SK-N-SH (cell line): Measurements from ENCODE around the gene MISP3. TPM values are rescaled to one million over a fixed set of nuclear protein-coding genes. Genes with fewer than 3 reads are reported as not detected.

ENCODE experiments used
- CTCF ChIA-PET: fragments of 300-600, 350-600 bp; formaldehyde crosslinking; extraction: SDS; loops from one replicate; lab custom pipeline; 2021; lab: Yijun Ruan, JAX
- POLR2A ChIA-PET: fragments of 350-600 bp; sonication (Branson Sonifier 250); formaldehyde crosslinking; extraction: SDS; loops from one replicate; lab custom pipeline; 2020; ENCODE audit warnings: antibody characterized with exemption, inconsistent platforms; lab: Yijun Ruan, JAX
- DNase-seq: peaks from one replicate; pipeline ENCODE4 v3.0.0; 2012
- H2AFZ ChIP-seq: fragments of 200-600 bp; sonication (generic); 2 replicates; pipeline ENCODE4 v1.8.1; 2016; ENCODE audit warnings: antibody characterized with exemption, mild to moderate bottlenecking, low read depth
- H3F3A ChIP-seq: fragments of 200-600 bp; sonication (generic); replicated peaks from 2 replicates; pipeline ENCODE3; 2016; ENCODE audit warnings: antibody characterized with exemption, mild to moderate bottlenecking; ENCODE audit not compliant: insufficient read depth
- H3K27ac ChIP-seq, 2 experiments: fragments of 200-500 bp in 1 of 2; fragments of 200-600 bp in 1 of 2; sonication (Bioruptor generic) in 1 of 2; sonication (generic), shearing (Covaris generic) in 1 of 2; 2 replicates each; pipeline versions ENCODE4 v1.5.1 to v1.6.1; 2014 to 2016; ENCODE audit warnings: low read depth in 2 of 2, inconsistent platforms in 1 of 2, low read length in 1 of 2, mild to moderate bottlenecking in 1 of 2, mixed read lengths in 1 of 2
- H3K27me3 ChIP-seq: fragments of 200-600 bp; sonication (generic), shearing (Covaris generic); 2 replicates; pipeline ENCODE4 v1.6.1; 2016; ENCODE audit warnings: mixed run types; ENCODE audit not compliant: insufficient read depth
- H3K36me3 ChIP-seq, 2 experiments: fragments of 200-500 bp in 1 of 2; fragments of 200-600 bp in 1 of 2; sonication (Bioruptor generic) in 1 of 2; sonication (generic) in 1 of 2; replicated peaks in 1 of 2; 2 replicates each; pipeline versions ENCODE3 to v1.5.1; 2014 to 2016; ENCODE audit warnings: low read length in 1 of 2, mild to moderate bottlenecking in 1 of 2; ENCODE audit not compliant: insufficient read depth in 2 of 2, control insufficient read depth in 1 of 2
- H3K4me1 ChIP-seq, 2 experiments: fragments of 200-500 bp in 1 of 2; fragments of 200-600 bp in 1 of 2; sonication (Bioruptor generic) in 1 of 2; sonication (generic), shearing (Covaris generic) in 1 of 2; 2 replicates each; pipeline versions ENCODE4 v1.5.1 to v1.6.1; 2014 to 2016; ENCODE audit warnings: low read depth in 1 of 2, low read length in 1 of 2, mixed run types in 1 of 2; ENCODE audit not compliant: insufficient read depth in 2 of 2, control insufficient read depth in 1 of 2
- H3K4me2 ChIP-seq: fragments of 200-600 bp; sonication (generic), shearing (Covaris generic); 2 replicates; pipeline ENCODE4 v1.6.1; 2017; ENCODE audit warnings: mixed run types
- H3K4me3 ChIP-seq, 2 experiments: fragments of 200-500 bp in 1 of 2; fragments of 200-600 bp in 1 of 2; sonication (Bioruptor generic) in 1 of 2; sonication (generic), shearing (Covaris generic) in 1 of 2; 2 replicates each; pipeline versions ENCODE4 v1.5.1 to v1.8.1; 2014 to 2016; ENCODE audit warnings: low read depth in 2 of 2, inconsistent platforms in 1 of 2, low read length in 1 of 2, mild to moderate bottlenecking in 1 of 2, mixed read lengths in 1 of 2, moderate library complexity in 1 of 2
- H3K79me2 ChIP-seq: fragments of 200-600 bp; sonication (generic); 2 replicates; pipeline ENCODE4 v1.8.1; 2017; ENCODE audit warnings: mild to moderate bottlenecking; ENCODE audit not compliant: insufficient read depth
- H3K9ac ChIP-seq: fragments of 200-600 bp; sonication (generic); 2 replicates; pipeline ENCODE4 v1.6.1; 2017; ENCODE audit warnings: mixed run types
- H3K9me2 ChIP-seq: fragments of 200-600 bp; sonication (generic); 2 replicates; pipeline ENCODE4 v1.6.1; 2017; ENCODE audit warnings: mixed run types
- H3K9me3 ChIP-seq: fragments of 200-600 bp; sonication (generic); 2 replicates; pipeline ENCODE4 v1.6.1; 2017; ENCODE audit warnings: mixed run types, mild to moderate bottlenecking, moderate library complexity
- H4K20me1 ChIP-seq: fragments of 200-600 bp; sonication (generic); 2 replicates; pipeline ENCODE4 v1.6.1; 2017; ENCODE audit warnings: mild to moderate bottlenecking, mixed run types; ENCODE audit not compliant: insufficient read depth
- CHD2 ChIP-seq: fragments of 150-350 bp; IDR thresholded peaks from 2 replicates; pipeline ENCODE4 v1.6.1; 2018; ENCODE audit warnings: low read length; ENCODE audit not compliant: partially characterized antibody
- FOSL2 ChIP-seq: IDR thresholded peaks from 2 replicates; pipeline ENCODE4 v1.4.0; 2012; ENCODE audit warnings: low read depth, mild to moderate bottlenecking, moderate library complexity, borderline replicate concordance
- GABPA ChIP-seq: IDR thresholded peaks from 2 replicates; pipeline ENCODE4 v1.4.0; 2012; ENCODE audit warnings: low read depth, mild to moderate bottlenecking
- IRF3 ChIP-seq: fragments of 150-350 bp; IDR thresholded peaks from 2 replicates; pipeline ENCODE4 v1.6.1; 2016; ENCODE audit warnings: mild to moderate bottlenecking, low read depth, low read length
- JUND ChIP-seq: IDR thresholded peaks from 2 replicates; pipeline ENCODE4 v1.4.0; 2012
- MAX ChIP-seq: IDR thresholded peaks from 2 replicates; pipeline ENCODE4 v1.4.0; 2012; ENCODE audit warnings: low read depth
- MXI1 ChIP-seq: IDR thresholded peaks from 2 replicates; pipeline ENCODE4 v1.6.1; 2012; ENCODE audit warnings: mild to moderate bottlenecking, low read depth, low read length, improper control_type of control experiment
- NFIC ChIP-seq: IDR thresholded peaks from 2 replicates; pipeline ENCODE4 v1.4.0; 2012; ENCODE audit warnings: borderline replicate concordance
- NRF1 ChIP-seq: IDR thresholded peaks from 2 replicates; pipeline ENCODE4 v1.6.1; 2012; ENCODE audit warnings: low read depth, mild to moderate bottlenecking, low read length
- PBX3 ChIP-seq: IDR thresholded peaks from 2 replicates; pipeline ENCODE4; 2012
- RAD21 ChIP-seq: IDR thresholded peaks from 2 replicates; pipeline ENCODE4 v1.6.1; 2012; ENCODE audit warnings: mild to moderate bottlenecking, low read length
- SMC3 ChIP-seq: IDR thresholded peaks from 2 replicates; pipeline ENCODE4 v1.6.1; 2012; ENCODE audit warnings: low read depth, low read length, improper control_type of control experiment
- TAF1 ChIP-seq: IDR thresholded peaks from 2 replicates; pipeline ENCODE4 v1.6.1; 2012; ENCODE audit warnings: low read depth, mild to moderate bottlenecking, low read length, moderate library complexity, borderline replicate concordance
- TEAD4 ChIP-seq: IDR thresholded peaks from 2 replicates; pipeline ENCODE4 v1.4.0; 2012; ENCODE audit warnings: mild to moderate bottlenecking, borderline replicate concordance; ENCODE audit not compliant: insufficient read depth
- USF1 ChIP-seq: IDR thresholded peaks from 2 replicates; pipeline ENCODE4 v1.4.0; 2012; ENCODE audit warnings: low read depth, borderline replicate concordance
- USF2 ChIP-seq: fragments of 150-350 bp; IDR thresholded peaks from 2 replicates; pipeline ENCODE4 v1.6.1; 2017; ENCODE audit warnings: antibody characterized with exemption, low read length, low read depth, borderline replicate concordance
- ZBTB33 ChIP-seq: IDR thresholded peaks from 2 replicates; pipeline ENCODE4 v1.4.0; 2012; ENCODE audit warnings: low read depth, borderline replicate concordance
- WGBS: methylation state at CpG from one replicate; pipeline ENCODE4 v1.1.6; 2017; ENCODE audit warnings: low lambda C conversion rate; 5-methylcytosine and 5-hydroxymethylcytosine counted together
- polyA plus RNA-seq, 3 experiments: library from polyadenylated mRNA; depleted of rRNA; stranded (reverse); fragments of >200 nt; gene quantifications; 2 replicates each; pipeline ENCODE4 v1.2.3, GENCODE V29; 2012

The MISP3 gene
- polyA plus RNA-seq, 1 of the 3 experiments (the other 2 are of a cell fraction) = 2.6 TPM

GRCh38 chr19:14107581-14108461 lies 35.2 kb downstream of the MISP3 start:
- Histone ChIP-seq H3K4me3 (no peak overlapping the region), H3K9me2 (no peaks in the 10 kb centered on the region), H2AFZ (no peak overlapping the region), H3K27ac (no peak overlapping the region), H4K20me1 (no peaks in the 10 kb centered on the region), H3K36me3 (peaks cover 0 to 3% of the 10 kb centered on the region in 2 experiments), H3K79me2 (peaks cover 21% of the 10 kb centered on the region; the same call in 1 of the 2 replicates), H3K9me3 (no peaks in the 10 kb centered on the region), H3F3A (no peaks in the 10 kb centered on the region), H3K4me2 (no peak overlapping the region), H3K27me3 (no peaks in the 10 kb centered on the region), H3K4me1 (no peaks in the 10 kb centered on the region), H3K9ac (no peak overlapping the region)
- POLR2A ChIA-PET = no interaction called here
- CTCF ChIA-PET = interaction anchor here (1.2 kb wide), 1 partner anchor 29 kb away, joined by 3 read pairs; the partner anchor contains the start of gene ASF1B
- DNase-seq = no peak
- TF ChIP-seq ZBTB33 = no peak
- no peak for TF ChIP-seq RAD21
- no peak for TF ChIP-seq CHD2
- TF ChIP-seq NFIC = no peak
- no peak for TF ChIP-seq NRF1
- TF ChIP-seq MAX = no peak
- TF ChIP-seq IRF3 = no peak
- TF ChIP-seq TEAD4 = no peak
- no peak for TF ChIP-seq USF2
- WGBS = 77% methylated on average over 6 of the region's 23 CpGs

- DNase-seq = no peak
- WGBS = 83% methylated on average over 2 of the region's 2 CpGs
- Histone ChIP-seq H3K4me2 (no peak overlapping the region), H3K9ac (no peak overlapping the region), H3K27ac (no peak overlapping the region), H3K79me2 (peaks cover 39% of the 10 kb centered on the region; the same call in 1 of the 2 replicates), H3F3A (no peaks in the 10 kb centered on the region), H3K36me3 (no peaks in the 10 kb centered on the region), H3K4me1 (peaks cover 0 to under 1% of the 10 kb centered on the region in 2 experiments; a peak in 2 of 4 replicates), H3K9me2 (no peaks in the 10 kb centered on the region), H3K4me3 (no peak overlapping the region), H3K9me3 (no peaks in the 10 kb centered on the region), H3K27me3 (no peaks in the 10 kb centered on the region), H2AFZ (no peak overlapping the region), H4K20me1 (no peaks in the 10 kb centered on the region)
- CTCF ChIA-PET = interaction anchor here (0.9 to 1.3 kb wide), 3 partner anchors 26 to 38 kb away, joined by 3 read pairs; partner anchors contain the start of genes ASF1B and MISP3
- POLR2A ChIA-PET = no interaction called here
- TF ChIP-seq USF1 (no peak), FOSL2 (no peak), NRF1 (no peak), PBX3 (no peak), SMC3 (no peak), TEAD4 (no peak), MXI1 (no peak), IRF3 (no peak), JUND (no peak), TAF1 (no peak), GABPA (no peak)
Observed at GRCh38 chr19:14110650-14111049, 38.1 kb downstream of the MISP3 start.
